Right renal pelvis (tissue), 4 donors: ENCODE data around the gene PER3. TPM values are rescaled to one million over a fixed set of nuclear protein-coding genes. Genes with fewer than 3 reads are reported as not detected.

Source experiments
- DNase-seq, 4 donors: peaks; one replicate each; pipeline ENCODE4 v3.0.0-alpha.2; 2013; ENCODE audit warnings: low read depth in 4 of 4, low spot score in 3 of 4, missing footprints in 1 of 4
- polyA plus RNA-seq, 4 donors: library from polyadenylated mRNA; unstranded; fragments of 120-200 nt; gene quantifications; one replicate each; pipeline ENCODE4 v1.2.1, GENCODE V29; 2013; ENCODE audit not compliant: insufficient read length in 4 of 4

PER3 gene
- polyA plus RNA-seq, 4 donors = 11.9 to 14.4 (median 13.0) TPM

- DNase-seq = no peak
Observed at GRCh38 chr1:7827126-7827955, 43.2 kb downstream of the PER3 start.

DNA sequence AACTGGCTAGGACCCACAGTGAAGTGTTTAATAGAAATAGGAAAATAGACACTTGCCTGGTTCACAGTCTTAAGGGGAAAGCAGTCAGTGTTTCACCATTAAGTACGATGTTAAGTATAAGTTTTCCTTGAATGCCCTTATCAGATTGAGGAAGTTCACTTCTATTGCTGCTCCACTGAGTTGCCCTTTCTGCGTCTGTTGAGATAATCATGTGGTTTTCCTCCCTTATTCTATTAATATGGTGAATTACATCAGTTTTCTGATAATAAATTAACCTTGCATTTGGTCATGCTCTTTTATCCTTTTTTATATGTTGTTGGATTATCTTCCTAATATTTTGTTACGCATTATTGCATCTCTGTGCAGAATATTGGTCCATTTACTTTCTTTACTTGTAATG lies 47.4 kb downstream of the PER3 start:
- DNase-seq = no peak

DNA sequence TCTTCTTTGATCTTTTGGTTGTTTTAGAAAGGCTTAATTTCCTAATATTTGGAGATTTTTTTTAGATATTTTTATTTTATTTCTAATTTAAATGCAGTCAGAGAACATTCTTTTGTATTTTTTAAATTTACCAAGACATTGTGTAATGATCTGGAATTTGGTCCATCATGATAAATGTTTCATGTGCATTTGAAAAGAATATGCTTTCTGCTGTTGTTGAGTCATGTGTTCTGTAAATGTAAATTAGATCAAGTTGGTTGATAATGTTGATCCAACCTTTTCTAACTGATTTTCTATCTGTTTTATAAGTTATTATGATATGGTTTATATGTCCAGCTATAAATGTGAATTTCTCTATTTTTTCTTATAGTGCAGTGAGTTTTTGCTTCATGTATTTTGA lies 48.9 kb downstream of the PER3 start:
- no peak for DNase-seq

- DNase-seq = no peak
Observed at GRCh38 chr1:7838714-7839113, 54.6 kb downstream of the PER3 start.

DNA sequence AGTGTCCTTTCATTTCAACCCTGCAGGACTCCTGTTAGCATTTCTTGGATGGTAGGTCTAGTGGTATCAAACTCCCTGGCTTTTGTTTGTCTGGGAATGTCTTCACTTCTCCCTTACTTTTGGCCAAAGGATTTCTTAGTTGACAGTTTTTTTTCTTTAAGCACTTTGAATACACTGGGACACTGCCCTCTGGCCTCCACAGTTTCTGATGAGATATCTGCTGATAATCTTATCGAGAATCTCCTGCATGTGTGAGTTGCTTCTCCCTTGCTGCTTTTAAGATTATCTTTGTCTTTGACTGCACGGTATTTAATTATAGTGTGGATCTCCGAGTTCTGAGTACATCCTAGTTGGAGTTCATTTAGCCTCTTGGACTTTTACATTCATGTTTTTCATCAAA lies 55.4 kb downstream of the PER3 start:
- DNase-seq = no peak

DNA sequence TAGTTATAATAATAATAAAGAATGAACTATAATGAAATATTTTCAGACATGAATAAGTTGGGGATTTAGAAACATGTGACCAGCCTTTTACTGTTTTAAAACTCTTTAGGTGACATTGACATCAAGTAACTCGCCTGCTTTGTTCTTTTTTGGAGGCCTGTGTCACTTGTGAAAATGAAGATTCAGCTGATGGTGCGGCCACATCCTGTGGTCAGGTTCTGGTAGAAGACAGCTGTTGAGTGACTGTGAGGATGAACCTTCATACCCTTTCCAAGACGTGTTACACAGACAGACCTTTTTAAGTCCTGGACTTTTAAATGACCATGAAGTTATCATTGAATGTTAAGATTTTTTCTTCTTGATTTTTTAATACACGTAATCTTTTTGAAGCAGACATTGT lies 58.4 kb downstream of the PER3 start:
- DNase-seq = no peak

DNA sequence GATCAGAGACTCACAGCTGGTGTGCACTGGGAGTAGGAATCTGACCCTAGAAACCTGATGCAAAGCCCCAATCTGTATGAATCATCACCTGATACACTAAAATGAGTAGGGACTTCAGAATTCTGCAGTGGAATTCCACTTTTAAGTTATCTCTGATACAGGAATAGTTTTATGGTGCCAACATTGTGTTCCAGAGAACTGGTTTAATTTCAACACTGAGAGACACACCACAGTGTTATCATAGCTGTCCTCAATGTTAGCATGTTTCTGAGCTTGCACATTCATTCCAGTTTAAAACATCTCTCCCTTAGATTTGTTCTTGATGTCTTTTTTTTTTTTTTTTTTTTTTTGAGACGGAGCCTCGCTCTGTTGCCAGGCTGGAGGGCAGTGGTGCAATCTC lies 61.7 kb downstream of the PER3 start:
- DNase-seq = no peak

DNA sequence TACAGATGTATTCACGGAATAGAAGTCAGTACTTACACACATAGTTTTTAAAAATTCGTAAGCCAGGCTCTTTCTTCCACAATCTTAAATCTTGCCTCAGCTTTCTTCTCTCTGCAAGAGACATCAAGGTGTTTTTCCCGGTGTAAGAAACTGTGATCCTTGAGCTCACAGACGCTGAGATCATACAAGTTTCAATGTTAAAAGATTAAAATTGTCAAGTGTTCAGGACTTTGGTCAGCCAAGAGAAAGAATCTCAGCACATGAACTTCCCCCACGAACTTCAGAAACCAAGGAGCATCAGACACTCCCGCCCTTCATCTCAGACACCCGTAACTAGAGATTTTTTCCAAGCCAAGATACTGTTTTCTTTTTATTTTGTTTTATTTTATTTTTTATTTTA lies 62.6 kb downstream of the PER3 start:
- DNase-seq = no peak

DNA sequence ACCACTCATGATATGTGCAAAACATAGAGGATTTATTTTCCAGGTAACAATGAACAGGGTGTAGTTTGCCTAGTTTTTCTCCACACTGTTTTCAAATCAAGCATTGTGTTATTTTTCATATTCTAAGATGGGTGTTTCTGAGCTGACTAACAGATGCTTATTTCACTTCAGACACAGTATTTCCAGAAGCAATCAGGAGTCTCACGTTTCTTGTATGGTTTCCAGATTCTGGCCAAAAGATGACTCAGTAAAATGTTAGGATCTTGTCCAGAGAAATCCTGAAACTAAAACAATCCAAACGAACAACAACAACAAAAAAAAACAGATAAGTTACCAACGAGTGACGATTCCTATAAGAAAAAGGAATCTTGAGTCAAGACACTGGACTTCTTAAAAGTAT lies 63.5 kb downstream of the PER3 start:
- no peak for DNase-seq

- DNase-seq = no peak
Observed at GRCh38 chr1:7850786-7851185, 66.7 kb downstream of the PER3 start.

GRCh38 chr1:7852804-7853683 lies 69.0 kb downstream of the PER3 start, which contains the start of gene UTS2:
UTS2 (minus strand) TSS chr1:7853065; CDS start chr1:7853003, 62 bp downstream.
- DNase-seq = no peak

DNA sequence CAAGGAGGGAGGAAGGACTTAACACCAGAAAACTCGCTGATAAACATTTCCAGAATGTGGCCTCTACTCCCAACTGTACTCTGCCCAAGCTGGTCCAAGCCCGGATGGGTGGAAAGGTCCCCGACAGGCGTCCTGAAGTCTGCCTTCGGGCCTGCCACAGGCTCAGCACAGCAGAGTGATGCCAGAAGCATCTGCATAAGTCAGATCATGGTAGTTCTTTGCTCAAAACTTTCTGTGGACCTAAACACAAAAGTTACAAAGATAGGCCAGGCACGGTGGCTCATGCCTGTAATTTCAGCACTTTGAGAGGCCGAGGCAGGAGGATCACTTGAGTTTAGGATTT lies 69.6 kb downstream of the PER3 start:
- DNase-seq = no peak

GRCh38 chr1:7856345-7856744 lies 72.3 kb downstream of the PER3 start:
- DNase-seq = no peak

- DNase-seq = no peak
Observed at GRCh38 chr1:7857000-7857399, 72.9 kb downstream of the PER3 start.

DNA sequence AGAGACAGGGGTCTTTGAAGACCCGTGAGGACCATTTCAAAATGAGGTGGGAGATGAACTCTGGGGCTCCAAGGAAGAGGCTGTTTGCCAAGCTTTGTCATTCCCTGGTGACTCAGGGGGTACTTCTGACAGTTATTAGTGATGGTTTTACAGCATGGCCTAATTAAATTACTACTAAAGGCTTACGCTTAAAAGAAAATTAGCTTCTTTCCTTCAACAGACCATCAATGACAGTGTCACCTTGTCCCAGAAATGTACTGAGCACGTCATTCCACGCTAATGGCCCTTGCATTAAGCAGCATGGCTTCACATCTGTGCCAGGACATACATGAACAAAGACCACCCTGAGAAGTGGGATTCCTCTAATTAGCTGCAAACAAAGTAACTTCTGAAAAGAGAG lies 73.9 kb downstream of the PER3 start:
- DNase-seq = no peak

DNA sequence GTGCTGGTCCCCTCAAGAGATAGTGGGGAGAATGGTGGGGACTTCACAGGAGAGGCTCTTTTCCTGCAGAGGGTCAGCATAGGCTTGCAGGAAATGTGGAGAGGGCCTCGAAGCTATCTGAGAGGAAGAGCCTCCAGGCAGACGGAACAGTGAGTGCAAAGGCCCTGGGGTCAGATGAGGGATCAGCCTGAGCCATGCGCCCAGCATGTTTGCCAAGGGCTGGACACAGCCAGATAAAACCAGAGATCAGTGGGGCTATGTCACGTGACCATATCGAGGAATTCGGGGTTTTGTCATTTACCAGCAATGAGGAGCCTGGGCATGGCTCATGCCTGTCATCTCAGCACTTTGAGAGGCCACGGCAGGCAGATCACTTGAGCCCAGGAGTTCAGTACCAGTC lies 75.3 kb downstream of the PER3 start:
- no peak for DNase-seq

DNA sequence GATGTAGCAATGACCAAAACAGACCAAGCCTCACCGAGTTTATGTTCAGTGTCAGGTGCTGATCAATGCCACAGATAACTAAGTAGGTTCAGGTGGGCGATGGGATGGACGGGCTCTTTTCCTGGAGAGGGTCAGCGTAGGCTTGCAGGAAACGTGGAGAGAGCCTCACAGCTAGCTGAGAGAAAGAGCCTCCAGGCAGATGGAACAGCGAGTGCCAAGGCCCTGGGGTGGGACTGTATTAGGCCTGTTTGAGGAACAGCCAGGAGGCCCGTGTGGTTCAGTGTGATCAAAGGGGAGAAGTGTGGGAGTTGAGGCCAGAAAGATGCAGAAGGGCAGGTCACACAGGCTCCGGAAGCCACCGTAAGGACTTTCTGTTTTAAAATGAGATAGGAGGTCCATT lies 76.0 kb downstream of the PER3 start:
- DNase-seq = no peak

DNA sequence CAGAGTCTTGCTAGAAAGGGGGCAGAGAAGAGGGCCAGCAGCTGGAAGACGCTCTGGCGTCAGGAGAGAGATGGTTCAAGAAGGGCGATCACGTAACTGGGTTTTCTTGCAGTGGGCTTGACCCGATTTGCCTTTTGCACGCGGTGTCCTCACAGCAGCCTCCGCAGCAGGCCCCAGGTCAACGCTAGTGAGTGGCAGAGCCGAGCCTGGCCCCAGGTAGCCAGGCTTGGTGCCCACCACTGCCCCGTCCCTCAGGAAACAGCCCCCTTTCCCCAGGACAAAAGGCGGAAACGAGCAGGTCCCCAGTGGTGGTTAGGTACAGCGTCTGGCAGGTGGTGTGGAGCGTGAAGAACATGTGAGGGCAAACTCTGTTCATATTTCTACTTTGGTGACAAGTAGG lies 77.4 kb downstream of the PER3 start:
- DNase-seq = no peak

DNA sequence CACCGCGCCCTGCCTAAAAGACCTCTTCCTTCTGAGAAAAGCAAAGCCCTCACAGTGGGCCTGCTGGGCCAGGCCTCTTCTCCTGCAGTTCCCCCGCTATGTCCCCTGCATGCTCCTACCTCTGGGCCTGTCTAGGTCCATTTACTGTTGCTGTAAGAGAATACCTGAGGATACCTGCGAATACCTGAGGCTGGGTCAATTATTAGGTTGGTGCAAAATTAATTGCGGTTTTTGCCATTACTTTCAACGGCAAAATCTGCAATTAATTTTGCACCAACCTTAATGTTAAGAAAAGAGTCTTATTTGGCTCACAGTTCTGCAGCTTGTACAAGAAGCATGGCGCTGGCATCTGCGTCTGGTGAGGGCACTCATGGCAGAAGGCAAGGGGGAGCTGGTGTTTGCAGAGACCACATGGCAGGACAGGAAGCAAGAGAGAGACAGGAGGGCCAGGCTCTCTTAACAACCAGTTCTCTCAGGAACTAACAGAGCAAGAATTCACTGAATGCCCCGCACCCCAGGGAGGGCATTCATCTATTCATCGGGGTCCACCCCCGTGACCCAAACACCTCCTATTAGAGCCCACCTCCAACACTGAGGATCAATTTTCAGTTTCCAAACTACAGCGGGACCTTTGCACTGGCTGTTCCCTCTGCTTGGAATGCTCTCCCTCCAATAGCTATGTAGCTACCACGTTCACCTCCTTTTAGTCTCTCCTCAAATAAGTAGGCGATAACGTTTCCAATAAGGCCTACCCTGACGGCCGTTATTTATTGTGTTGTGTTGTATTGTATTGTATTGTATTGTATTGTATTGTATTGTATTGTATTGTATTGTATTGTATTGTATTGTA lies 78.3 kb downstream of the PER3 start:
- no peak for DNase-seq

DNA sequence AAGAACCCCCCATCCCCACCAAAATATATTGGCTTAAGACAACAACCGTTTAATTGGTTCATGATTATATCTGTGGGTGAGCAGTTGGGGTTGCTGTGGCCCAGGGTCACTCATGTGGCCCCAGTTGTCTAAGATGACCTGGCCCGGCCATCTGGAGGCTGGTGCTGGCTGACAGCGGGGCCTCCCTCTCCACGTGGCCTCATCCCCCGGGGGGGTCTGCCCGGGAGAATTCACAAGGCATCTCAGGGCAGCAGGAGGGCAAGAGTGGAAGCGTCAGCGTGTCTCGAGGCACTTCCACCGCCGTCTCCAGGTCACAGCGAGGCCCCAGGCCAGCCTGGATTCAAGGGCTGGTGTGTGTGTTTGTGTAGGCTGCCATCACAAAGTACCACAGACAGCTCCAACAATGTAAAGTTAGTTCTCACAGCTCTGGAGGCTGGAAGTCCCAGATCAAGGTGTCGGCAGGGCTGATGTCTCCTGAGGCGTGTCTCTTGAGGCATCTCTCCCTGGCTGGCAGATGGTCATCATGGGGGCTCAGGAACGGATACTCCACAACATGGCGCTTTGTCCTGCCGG lies 79.8 kb downstream of the PER3 start:
- no peak for DNase-seq

DNA sequence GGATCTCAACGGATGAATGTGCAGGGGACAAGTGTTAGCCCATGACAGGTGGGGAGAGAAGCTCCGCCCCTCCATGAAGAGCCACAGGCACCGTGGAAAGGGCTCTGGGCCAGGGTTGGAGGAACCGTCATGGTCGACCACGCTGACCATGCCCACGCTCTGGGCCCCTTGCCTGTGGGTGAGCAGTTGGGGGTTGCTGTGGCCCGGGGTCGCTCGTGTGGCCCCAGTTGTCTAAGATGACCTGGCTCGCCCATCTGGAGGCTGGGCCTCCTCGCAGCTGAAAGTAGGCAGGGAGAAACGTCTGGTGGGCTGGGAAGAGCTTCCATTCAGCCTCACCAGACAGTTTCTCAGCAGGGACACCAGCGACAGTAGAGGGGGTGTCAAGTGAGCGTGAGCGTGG lies 81.9 kb downstream of the PER3 start:
- no peak for DNase-seq
